ENCODE results near the gene PLEKHA7.
A peak's percentile ranks its signal among the peaks of the same experiment; 100 is the strongest.
"Not testable (repeated sequence)": the region's sequence is repeated elsewhere in the genome, so short reads cannot be mapped to it uniquely, and the experiment has no call there.

PLEKHA7 gene

GRCh38 chr11:16876053-16876752 is 138.0 kb downstream of the PLEKHA7 start:
- no peak for DNase-seq

GRCh38 chr11:16874275-16874975 is 139.8 kb downstream of the PLEKHA7 start:
- no peak for DNase-seq

- DNase-seq: no peak
Measured at GRCh38 chr11:16873289-16873688, 140.9 kb downstream of the PLEKHA7 start.

- no peak for DNase-seq
Measured at GRCh38 chr11:16871368-16871767, 142.8 kb downstream of the PLEKHA7 start.

- DNase-seq: no peak
Measured at GRCh38 chr11:16867097-16867496, 147.1 kb downstream of the PLEKHA7 start.

- DNase-seq: not testable (repeated sequence)
Measured at GRCh38 chr11:16864428-16864827, 149.8 kb downstream of the PLEKHA7 start.

GRCh38 chr11:16863389-16863788 is 150.8 kb downstream of the PLEKHA7 start:
- DNase-seq: no peak

- no peak for DNase-seq
Measured at GRCh38 chr11:16862726-16863125, 151.5 kb downstream of the PLEKHA7 start.

GRCh38 chr11:16861862-16862261 is 152.4 kb downstream of the PLEKHA7 start:
- DNase-seq: no peak

- DNase-seq: peak; percentile 51
Measured at GRCh38 chr11:16860617-16861016, 153.6 kb downstream of the PLEKHA7 start.

- no peak for DNase-seq
Measured at GRCh38 chr11:16859651-16860050, 154.6 kb downstream of the PLEKHA7 start.

GRCh38 chr11:16857186-16857585 is 157.0 kb downstream of the PLEKHA7 start:
- DNase-seq: peak; percentile 91

- DNase-seq: no peak
Measured at GRCh38 chr11:16856022-16856471, 158.2 kb downstream of the PLEKHA7 start.

- DNase-seq: no peak
Measured at GRCh38 chr11:16854979-16855378, 159.2 kb downstream of the PLEKHA7 start.

- peak; percentile 13 for DNase-seq
Measured at GRCh38 chr11:16853859-16854258, 160.4 kb downstream of the PLEKHA7 start.

GRCh38 chr11:16853266-16853665 is 160.9 kb downstream of the PLEKHA7 start:
- no peak for DNase-seq

GRCh38 chr11:16846305-16846704 is 167.9 kb downstream of the PLEKHA7 start:
- DNase-seq: no peak

GRCh38 chr11:16844268-16844771 is 169.9 kb downstream of the PLEKHA7 start:
- no peak for DNase-seq

- peak; percentile 9 for DNase-seq
Measured at GRCh38 chr11:16843294-16843693, 170.9 kb downstream of the PLEKHA7 start.

GRCh38 chr11:16841984-16842383 is 172.2 kb downstream of the PLEKHA7 start:
- DNase-seq: no peak

- no peak for DNase-seq
Measured at GRCh38 chr11:16841481-16841880, 172.7 kb downstream of the PLEKHA7 start.

GRCh38 chr11:16840951-16841350 is 173.3 kb downstream of the PLEKHA7 start:
- DNase-seq: no peak

- DNase-seq: no peak
Measured at GRCh38 chr11:16839821-16840220, 174.4 kb downstream of the PLEKHA7 start.

- no peak for DNase-seq
Measured at GRCh38 chr11:16834384-16834783, 179.8 kb downstream of the PLEKHA7 start.

All from OCI-M1 (cell line).